IMR-90 (cell line): Measurements from ENCODE around the gene KDF1.

Experiments
- POLR2A ChIP-seq: IDR thresholded peaks from 2 replicates; pipeline ENCODE4 v1.6.1; 2012; ENCODE audit warnings: mild to moderate bottlenecking, low read depth, low read length
- TF ChIP-seq, protein P1 (sequence below): conservative IDR thresholded peaks from 2 replicates; pipeline ENCODE4 v1.5.1; 2012; ENCODE audit warnings: mild to moderate bottlenecking, low read depth, low read length, improper control_type of control experiment

DNA sequence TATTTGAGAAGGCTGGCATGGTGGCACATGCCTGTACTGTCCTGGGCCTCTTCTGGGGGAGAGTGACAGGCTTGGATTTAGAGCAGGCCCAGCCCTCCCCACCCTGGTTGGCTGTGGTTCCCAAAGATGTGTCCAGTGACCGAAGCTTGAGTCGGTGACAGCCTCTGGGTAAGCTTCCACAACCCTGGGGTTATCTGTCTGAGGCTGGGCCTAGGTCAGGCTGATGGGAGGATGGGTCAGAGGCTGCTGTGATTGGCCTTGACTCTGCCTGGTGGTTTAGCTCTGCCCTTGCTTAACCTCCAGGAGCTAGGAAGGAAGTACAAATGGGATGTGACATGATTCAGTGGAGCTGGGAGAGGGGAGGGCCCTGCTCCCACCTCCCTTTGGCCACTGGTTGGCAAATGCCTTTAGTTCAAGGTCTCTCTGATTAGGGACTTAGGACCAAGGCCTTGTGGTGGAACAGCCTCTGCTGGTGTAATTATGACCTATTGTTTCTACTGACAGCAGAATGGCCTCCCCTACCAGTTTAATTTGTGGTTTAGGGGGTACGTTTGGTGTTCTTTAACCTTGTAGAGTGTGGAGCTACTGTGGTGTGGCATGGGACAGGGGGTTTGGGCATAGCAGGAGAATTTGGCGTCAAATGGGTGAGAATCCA, 22.1 kb downstream of the KDF1 start:
- TF ChIP-seq POLR2A, result no peak
- TF ChIP-seq, protein P1, sequence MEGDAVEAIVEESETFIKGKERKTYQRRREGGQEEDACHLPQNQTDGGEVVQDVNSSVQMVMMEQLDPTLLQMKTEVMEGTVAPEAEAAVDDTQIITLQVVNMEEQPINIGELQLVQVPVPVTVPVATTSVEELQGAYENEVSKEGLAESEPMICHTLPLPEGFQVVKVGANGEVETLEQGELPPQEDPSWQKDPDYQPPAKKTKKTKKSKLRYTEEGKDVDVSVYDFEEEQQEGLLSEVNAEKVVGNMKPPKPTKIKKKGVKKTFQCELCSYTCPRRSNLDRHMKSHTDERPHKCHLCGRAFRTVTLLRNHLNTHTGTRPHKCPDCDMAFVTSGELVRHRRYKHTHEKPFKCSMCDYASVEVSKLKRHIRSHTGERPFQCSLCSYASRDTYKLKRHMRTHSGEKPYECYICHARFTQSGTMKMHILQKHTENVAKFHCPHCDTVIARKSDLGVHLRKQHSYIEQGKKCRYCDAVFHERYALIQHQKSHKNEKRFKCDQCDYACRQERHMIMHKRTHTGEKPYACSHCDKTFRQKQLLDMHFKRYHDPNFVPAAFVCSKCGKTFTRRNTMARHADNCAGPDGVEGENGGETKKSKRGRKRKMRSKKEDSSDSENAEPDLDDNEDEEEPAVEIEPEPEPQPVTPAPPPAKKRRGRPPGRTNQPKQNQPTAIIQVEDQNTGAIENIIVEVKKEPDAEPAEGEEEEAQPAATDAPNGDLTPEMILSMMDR, result no peak
